Tibial nerve (tissue), 4 donors: ENCODE results near the gene RHBDL1. TPM values are rescaled to one million over a fixed set of nuclear protein-coding genes. Genes with fewer than 3 reads are reported as not detected.

Experiments
- DNase-seq, 2 donors: peaks; one replicate each; pipeline ENCODE4 v3.0.0-alpha.2; 2019; ENCODE audit warnings: low spot score in 2 of 2
- H3K27ac ChIP-seq, 4 donors: fragments of 200-600 bp; sonication (generic) in 3 of 4; one replicate each; pipeline ENCODE4 v1.5.1; 2017 to 2019; ENCODE audit warnings: mild to moderate bottlenecking in 1 of 4
- H3K27me3 ChIP-seq, 2 donors: fragments of 200-600 bp; sonication (generic) in 1 of 2; one replicate each; pipeline versions ENCODE4 v1.5.1 to v1.6.0; 2017 to 2019
- H3K36me3 ChIP-seq, 3 donors: fragments of 200-600 bp; sonication (generic); one replicate each; pipeline ENCODE4 v1.5.1; 2018 to 2019
- H3K4me1 ChIP-seq, 4 donors: fragments of 200-600 bp; sonication (generic) in 3 of 4; one replicate each; pipeline ENCODE4 v1.5.1; 2017 to 2019
- H3K4me3 ChIP-seq, 4 donors: fragments of 200-600 bp; sonication (generic) in 3 of 4; one replicate each; pipeline ENCODE4 v1.5.1; 2017 to 2019; ENCODE audit warnings: mild to moderate bottlenecking in 1 of 4, moderate library complexity in 1 of 4
- H3K9me3 ChIP-seq, 4 donors: fragments of 200-600 bp; sonication (generic) in 3 of 4; one replicate each; pipeline ENCODE4 v1.5.1; 2017 to 2019
- CTCF ChIP-seq, 5 experiments: fragments of 200-600 bp in 3 of 5; fragments of 450-650 bp in 2 of 5; sonication (generic) in 3 of 5; IDR thresholded peaks; one replicate each; pipeline ENCODE4 v1.5.1; 2016 to 2019; ENCODE audit warnings: antibody characterized with exemption in 5 of 5, mild to moderate bottlenecking in 3 of 5, moderate library complexity in 2 of 5
- EP300 ChIP-seq, 2 donors: sonication (generic); formaldehyde crosslinking; IDR thresholded peaks; one replicate each; pipeline ENCODE4 v1.6.1; 2017; ENCODE audit warnings: antibody characterized with exemption in 2 of 2, mild to moderate bottlenecking in 1 of 2
- POLR2A ChIP-seq, 2 donors: fragments of 450-650 bp; IDR thresholded peaks; one replicate each; pipeline ENCODE4 v1.6.1; 2017; ENCODE audit warnings: antibody characterized with exemption in 2 of 2, mild to moderate bottlenecking in 2 of 2, moderate library complexity in 2 of 2
- WGBS, 2 donors: methylation state at CpG; one replicate each; pipeline ENCODE4 v1.1.5; 2018; 5-methylcytosine and 5-hydroxymethylcytosine counted together
- total RNA-seq, 4 donors: library from RNA; depleted of rRNA; stranded (reverse); fragments of >200 nt; gene quantifications; one replicate each; pipeline ENCODE4 v1.1.0, GENCODE V29; 2016

The RHBDL1 gene
- total RNA-seq, 4 donors from 2014 or later = 0.90 to 3.5 (median 1.9) TPM

- 24 to 51% methylated on average over 7 to 21 of the region's 29 CpGs for WGBS, 2 donors
- Histone ChIP-seq H3K9me3 (no peaks in the 10 kb centered on the region), H3K27me3 (peaks cover 0 to 14% of the 10 kb centered on the region in 2 donors), H3K27ac (no peak overlapping the region), H3K36me3 (no peaks in the 10 kb centered on the region), H3K4me1 (peaks cover 0 to 54% (median 39%) of the 10 kb centered on the region in 4 donors), H3K4me3 (no peak overlapping the region)
- no peak for DNase-seq
- TF ChIP-seq POLR2A (IDR thresholded peaks at IDR 0.05) = no peak
- no peak for TF ChIP-seq CTCF (IDR thresholded peaks at IDR 0.05)
- no peak for TF ChIP-seq EP300 (IDR thresholded peaks at IDR 0.05)
These were observed 48.9 kb downstream of the RHBDL1 start for GRCh38 chr16:724188-725040.

GRCh38 chr16:725041-725376 is 49.5 kb downstream of the RHBDL1 start:
- 71 to 84% methylated on average over 5 to 6 of the region's 7 CpGs for WGBS, 2 donors
- Histone ChIP-seq H3K27me3 (peaks cover 0 to 14% of the 10 kb centered on the region in 2 donors), H3K36me3 (peaks cover 0 to 4% (median 0%) of the 10 kb centered on the region in 3 donors), H3K27ac (no peak overlapping the region), H3K4me1 (peaks cover 0 to 49% (median 34%) of the 10 kb centered on the region in 4 donors), H3K9me3 (no peaks in the 10 kb centered on the region), H3K4me3 (no peak overlapping the region)
- TF ChIP-seq CTCF (IDR thresholded peaks at IDR 0.05) (no peak), EP300 (IDR thresholded peaks at IDR 0.05) (no peak), POLR2A (IDR thresholded peaks at IDR 0.05) (no peak)
- no peak for DNase-seq

- Histone ChIP-seq H3K36me3 (peaks cover 0 to 10% (median 0%) of the 10 kb centered on the region in 3 donors), H3K27me3 (peaks cover 0 to 14% of the 10 kb centered on the region in 2 donors), H3K27ac (peak overlapping the region in 1 of 4 donors; percentile 57), H3K9me3 (no peaks in the 10 kb centered on the region), H3K4me1 (peaks cover 0 to 43% (median 29%) of the 10 kb centered on the region in 4 donors), H3K4me3 (no peak overlapping the region)
- 74 to 81% methylated on average over 15 to 19 of the region's 23 CpGs for WGBS, 2 donors
- DNase-seq = no peak
- TF ChIP-seq EP300 (IDR thresholded peaks at IDR 0.05) (no peak), POLR2A (IDR thresholded peaks at IDR 0.05) (no peak), CTCF (IDR thresholded peaks at IDR 0.05) (no peak)
These were observed 50.2 kb downstream of the RHBDL1 start for GRCh38 chr16:725463-726187.

GRCh38 chr16:726188-726437 is 50.6 kb downstream of the RHBDL1 start:
- no peak for TF ChIP-seq POLR2A (IDR thresholded peaks at IDR 0.05)
- TF ChIP-seq CTCF (IDR thresholded peaks at IDR 0.05) = no peak
- TF ChIP-seq EP300 (IDR thresholded peaks at IDR 0.05) = no peak
- no peak for DNase-seq
- Histone ChIP-seq H3K4me3 (peak overlapping the region in 1 of 4 donors; percentile 46), H3K27me3 (peaks cover 0 to 14% of the 10 kb centered on the region in 2 donors), H3K9me3 (no peaks in the 10 kb centered on the region), H3K4me1 (peaks cover 0 to 43% (median 29%) of the 10 kb centered on the region in 4 donors), H3K36me3 (peaks cover 0 to 15% (median 0%) of the 10 kb centered on the region in 3 donors), H3K27ac (peak overlapping the region in 2 of 4 donors; percentile 57 to 71)
- WGBS, 2 donors = 12 to 42% methylated on average over 2 to 6 of the region's 9 CpGs
